ENCODE data around the gene MFAP2.
"Not testable (repeated sequence)": the region's sequence is repeated elsewhere in the genome, so short reads cannot be mapped to it uniquely, and the experiment has no call there.

Gene MFAP2

DNA sequence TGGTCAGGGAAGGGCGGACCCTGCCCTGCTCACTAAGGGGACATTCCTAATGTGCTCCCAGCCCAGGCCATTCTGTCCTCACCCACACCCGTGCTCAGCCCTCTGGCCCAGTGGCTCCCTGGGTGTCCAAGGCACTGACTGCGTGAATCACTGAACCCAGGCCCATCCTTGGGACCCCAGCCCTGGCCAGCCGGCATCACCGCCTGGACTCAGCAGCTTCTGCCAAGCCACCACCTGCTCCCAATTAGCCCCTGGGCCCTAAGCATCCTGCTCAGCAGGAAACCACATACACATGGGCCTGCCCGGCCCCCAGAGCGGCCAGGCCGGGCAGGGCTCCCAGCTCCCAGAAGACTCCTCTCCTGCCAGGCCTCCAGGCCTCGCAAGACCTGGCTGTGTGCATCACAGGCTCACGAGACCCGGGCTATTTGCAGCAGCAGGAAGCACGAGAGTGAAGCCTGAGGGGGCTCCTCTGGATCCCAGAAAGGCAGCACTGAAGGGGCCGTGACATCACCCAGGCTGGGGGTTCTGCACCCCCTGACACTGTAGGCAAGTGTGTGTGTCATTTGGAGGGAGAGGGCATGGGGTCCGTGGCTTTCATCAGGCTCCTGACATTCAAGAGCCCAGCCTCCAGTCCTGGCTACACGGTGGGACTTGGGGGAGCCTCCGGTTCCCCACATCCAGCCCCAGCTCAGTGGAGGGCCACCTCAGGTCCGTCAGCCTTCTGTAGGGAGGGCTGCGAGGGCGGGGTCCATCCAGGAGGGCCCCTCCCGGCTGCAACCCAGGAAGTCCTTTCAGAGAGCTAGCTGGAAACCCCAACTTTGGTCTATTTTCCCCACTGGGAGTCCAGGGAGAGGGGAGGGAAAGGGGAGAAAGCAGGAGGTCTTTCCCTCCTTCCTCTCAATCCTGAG is 1.6 kb downstream of the MFAP2 start:
- DNase-seq = no peak

DNA sequence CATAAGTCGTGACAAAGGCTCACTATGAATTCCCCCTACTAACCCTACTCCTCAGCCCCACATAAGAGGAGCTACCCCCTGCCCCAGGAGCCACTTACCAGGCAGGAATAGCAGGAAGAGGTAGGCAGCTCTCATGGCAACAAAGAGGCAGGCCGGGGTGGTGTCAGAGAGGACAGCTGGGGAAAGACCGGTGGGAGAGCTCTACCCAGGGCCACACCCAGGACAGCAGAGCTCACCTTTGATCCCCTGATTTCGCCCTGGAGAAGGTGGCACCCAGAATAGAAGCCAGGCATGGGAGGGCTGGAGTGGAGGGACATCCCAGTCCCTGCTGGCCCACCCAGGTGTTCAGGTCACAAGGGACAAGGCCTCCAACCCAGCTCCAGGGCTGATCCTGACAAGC is 2.3 kb downstream of the MFAP2 start:
- no peak for DNase-seq

DNA sequence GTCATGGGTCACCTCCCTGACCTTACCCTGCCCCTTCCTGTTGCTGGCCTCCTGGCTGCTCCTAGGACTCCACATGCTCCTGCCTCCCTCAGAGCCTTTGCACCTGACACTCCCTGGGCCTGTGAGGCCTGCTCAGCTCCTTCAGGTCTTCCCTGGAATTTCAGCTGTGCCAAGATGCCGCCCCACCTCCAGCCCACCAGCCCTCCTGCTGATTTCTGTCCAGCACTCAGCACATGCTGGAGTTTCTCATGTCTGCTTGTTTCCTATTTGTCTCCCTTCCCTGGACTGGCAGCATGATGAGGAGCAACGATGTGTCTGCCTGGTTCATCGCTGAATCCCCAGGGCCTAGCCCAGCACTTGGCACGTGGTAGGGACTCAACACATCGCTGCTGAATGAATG is 3.0 kb downstream of the MFAP2 start:
- DNase-seq = no peak

DNA sequence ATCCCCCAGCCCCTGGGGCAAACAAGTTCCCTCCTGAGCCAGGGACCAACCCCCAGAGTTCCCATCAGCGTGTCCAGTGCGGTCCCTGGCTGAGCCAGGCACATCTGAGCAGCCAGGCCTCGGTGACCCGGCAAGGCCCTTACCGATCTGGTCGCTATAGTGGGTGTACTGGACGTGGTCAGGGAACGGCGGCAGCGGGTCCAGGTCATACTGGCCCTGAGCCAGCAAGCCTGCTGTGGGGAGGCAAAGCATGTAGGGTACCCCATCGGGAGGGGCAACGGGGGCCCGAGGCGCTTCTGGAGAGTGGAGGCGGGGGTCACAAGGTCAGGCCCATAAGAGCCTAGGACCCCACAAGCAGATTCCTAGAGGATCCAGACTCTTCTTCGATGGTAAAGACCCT is 3.5 kb downstream of the MFAP2 start:
- DNase-seq = no peak

DNA sequence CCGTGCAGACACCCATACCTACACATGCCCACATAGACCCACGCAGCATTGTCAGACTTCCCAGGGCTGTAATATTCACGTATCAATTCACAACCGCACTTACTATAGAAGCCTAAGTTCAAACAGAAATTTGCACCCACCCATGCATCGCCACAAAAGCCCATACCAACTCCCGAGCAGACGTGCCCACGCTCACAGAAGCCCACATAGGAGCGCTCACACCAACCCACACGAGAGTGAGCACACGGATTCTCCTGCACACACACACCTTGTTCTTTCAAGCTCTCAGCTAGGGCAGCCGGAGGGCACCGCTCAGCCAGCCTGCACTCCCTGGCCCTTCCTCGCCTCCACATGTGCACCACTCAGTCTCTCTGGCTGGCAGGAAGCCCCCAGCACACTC is 4.6 kb downstream of the MFAP2 start:
- DNase-seq = no peak

DNA sequence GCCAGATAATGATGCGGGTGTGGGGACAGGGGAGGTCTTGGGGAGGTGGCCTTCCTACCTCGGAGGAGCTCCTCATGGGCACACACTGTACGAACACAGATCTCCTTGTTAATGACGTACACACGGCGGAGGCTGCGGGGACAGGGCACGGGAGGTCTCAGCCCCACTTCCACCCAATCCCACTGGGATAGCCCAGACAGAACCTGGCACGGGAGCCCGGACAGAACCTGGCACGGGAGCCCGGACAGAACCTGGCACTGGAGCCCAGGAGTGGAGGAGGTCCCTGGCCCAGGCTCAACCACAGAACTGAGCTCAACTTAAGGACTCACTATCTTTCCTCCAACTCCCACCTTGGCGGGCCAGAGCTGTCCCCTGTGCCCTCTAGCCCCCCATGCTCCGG is 5.2 kb downstream of the MFAP2 start:
- DNase-seq = no peak

DNA sequence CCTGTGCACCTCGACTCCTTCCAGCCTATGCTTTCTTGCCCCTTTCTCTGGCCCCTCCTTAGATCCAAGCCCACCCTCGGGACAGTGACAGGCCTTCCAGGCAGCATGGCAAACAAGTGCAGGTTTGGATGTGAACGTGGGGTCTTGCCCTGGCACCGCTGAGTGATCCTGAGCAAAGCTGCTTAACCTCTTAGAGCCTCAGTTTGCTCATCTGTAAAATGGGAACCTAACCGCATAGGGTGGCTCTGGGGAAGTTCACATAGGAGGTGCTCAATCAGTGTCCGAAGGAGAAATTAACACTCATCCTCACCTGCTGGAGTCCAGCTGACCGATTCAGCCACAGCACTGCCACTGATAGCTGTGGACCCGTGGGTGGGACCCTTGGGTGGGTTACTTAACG is 7.2 kb downstream of the MFAP2 start:
- no peak for DNase-seq

DNA sequence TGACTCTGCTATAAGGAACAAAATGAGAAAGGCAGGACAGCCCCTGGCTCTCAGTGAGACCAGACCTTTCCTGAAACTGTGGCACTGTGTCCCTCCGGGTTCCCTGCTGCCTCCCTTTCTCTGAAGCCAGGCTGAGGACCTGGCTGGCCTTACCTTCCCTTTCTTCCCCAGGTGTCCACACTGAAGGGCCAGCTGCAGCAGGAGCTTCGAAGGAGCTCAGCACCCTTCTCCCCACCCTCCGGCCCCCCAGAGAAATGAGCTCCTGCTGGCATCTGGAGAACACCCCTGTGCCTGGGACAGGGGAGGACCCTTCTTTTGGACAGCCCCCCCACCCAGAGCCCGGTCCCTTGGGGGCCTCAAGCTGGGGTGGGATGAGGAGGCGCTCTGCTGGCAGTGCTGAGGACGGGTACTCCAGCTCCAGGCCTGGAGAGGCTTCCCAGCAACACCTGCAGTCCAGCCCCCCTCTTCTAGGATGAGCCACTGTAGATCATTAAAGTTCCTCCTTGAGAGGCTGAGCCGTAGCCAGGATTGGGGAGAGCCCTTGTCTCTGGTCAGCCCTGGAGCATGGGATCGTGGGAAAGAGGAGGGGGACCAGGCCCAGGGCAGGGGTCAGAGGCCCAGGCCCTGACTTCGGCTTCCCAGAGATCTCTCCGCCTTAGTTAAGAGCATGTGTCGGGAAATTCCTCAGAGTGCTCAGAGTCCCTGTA is 8.1 kb downstream of the MFAP2 start:
- DNase-seq = no peak

DNA sequence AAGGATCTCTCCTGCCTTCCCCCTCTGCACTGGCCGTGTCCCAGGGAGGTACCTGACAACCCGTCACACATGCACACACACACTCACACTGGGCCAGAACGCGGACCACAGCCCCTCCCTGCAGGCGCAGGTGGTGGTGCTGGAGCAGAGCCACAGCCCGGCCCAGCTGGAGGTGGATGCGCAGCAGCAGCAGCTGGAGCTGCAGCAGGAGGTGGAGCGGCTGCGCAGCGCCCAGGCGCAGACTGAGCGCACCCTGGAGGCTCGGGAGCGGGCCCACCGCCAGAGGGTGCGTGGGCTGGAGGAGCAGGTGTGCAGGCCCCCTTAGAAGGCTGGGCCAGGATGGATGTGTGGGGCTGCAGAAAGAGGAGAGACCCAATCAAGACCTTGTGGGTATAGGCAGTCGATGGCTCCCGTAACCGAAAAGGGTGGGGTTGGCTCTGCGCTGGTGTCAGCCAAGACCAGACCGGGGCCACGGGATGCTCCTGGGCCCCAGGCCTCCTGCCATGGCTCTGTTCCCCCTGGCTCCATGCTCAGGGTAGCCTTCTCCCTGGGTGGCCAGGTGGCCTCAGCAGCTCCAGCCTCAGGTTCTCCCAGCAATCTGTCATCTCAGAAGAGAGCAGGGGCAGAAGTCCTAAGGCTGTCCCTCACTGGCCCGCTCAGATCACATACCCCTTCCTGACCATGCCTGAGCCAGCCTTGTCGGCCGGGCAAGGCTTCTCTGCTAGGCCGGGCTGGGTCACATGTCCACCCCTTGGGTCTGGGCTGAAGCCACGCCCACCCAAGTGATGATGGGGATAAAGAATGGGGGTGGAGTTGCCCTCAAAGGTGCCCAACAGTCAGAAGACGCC is 8.9 kb downstream of the MFAP2 start:
- DNase-seq = no peak

DNA sequence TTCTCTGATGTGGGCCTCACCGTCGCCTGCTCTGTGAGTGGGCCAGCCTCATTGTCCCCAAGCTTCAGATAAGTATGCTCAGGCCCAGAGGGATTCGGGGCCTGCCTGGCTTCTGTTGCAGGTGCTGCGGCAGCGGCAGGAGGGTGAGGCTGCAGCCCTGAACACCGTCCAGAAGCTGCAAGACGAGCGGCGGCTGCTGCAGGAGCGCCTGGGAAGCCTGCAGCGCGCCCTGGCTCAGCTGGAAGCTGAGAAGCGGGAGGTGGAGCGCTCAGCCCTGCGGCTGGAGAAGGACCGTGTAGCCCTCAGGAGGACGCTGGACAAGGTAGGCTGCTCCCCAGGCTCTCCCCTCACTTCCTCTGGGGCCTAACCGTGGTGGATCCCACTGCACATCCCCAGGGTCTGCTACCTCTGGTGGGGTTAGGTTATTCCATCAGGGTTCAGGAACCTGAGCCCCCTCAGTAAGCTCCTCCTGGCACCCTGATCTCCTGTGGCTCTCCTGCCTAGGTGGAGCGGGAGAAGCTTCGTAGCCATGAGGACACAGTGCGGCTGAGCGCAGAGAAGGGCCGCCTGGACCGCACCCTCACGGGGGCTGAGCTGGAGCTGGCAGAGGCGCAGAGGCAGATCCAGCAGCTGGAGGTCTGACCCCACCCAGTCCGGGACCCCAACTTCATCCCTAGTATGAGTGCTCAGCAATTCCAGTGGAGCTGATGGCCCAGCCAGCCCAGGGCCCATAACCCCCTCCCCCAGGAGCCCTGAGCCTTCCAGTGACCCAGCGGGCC is 10.1 kb downstream of the MFAP2 start:
- no peak for DNase-seq

DNA sequence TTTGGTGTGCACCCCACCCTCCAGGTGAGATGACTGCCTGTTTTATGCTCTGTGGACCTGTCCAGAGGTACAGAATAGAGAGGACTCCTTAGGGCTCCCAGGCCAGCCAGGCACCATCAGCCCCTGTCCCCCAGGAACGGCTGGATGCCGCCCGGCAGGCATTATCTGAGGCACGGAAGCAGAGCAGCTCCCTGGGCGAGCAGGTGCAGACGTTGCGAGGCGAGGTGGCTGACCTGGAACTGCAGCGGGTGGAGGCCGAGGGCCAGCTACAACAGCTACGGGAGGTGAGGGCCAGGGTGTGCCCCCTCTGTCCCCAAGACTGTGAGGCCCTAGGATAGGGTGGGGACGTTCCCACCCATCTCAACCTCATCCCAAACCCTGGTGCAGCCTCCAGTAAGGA is 10.8 kb downstream of the MFAP2 start:
- DNase-seq = no peak

DNA sequence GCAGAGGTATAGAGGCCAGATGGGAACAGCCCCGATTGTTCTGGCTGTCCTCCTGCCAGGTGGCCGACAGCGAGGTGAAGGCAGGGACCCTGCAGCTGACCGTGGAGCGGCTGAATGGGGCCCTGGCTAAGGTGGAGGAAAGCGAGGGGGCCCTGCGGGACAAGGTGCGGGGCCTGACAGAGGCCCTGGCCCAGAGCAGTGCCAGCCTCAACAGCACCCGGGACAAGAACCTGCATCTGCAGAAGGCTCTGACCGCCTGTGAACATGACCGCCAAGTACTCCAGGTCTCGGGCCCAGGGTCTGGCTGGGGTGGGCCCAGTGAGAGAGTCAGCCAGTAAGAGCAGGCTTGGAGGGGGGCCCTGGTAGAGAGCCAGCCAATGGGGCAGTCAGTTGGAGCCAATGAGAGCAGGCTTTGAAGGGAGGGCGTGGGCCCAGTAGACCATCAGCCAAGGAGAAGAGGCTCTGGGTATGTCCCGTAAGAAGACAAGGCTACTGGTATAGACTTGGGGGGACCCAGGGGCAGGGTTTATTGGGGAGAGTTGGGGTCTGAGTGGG is 11.3 kb downstream of the MFAP2 start:
- DNase-seq = no peak

DNA sequence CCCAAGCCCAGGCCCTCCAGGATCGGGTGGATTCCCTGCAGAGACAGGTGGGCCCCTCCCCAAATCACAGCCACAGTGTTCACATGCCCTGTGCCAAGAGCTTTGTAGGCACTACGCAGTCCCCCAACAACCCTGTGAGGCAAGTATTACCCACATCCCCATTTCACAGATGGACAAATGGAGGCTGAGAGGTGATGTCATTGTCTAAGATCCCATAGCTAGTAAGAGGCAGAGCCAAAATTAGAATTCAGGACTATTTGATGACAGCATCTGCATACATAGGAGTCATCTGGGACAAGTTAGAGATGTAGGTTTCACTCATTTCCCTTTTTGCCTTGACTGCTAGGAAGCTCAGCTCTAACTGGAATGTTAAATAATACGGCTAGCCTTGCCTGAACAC is 12.0 kb downstream of the MFAP2 start:
- no peak for DNase-seq

DNA sequence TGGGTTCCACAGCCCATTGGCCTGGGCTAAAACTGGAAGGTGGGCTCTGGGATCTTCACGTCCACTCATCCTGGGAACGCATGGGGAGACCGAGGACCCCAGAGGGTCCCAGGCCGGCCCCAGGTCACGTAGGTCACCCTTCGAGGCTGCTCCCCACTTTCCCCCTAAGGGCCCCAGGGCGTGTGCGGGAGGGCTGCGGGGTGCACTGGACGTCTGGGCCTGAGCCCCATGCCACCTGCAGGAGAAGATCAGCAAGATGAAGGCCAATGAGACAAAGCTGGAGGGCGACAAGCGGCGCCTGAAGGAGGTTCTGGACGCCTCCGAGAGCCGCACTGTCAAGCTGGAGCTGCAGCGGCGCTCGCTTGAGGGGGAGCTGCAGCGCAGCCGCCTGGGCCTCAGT is 12.5 kb downstream of the MFAP2 start:
- no peak for DNase-seq

DNA sequence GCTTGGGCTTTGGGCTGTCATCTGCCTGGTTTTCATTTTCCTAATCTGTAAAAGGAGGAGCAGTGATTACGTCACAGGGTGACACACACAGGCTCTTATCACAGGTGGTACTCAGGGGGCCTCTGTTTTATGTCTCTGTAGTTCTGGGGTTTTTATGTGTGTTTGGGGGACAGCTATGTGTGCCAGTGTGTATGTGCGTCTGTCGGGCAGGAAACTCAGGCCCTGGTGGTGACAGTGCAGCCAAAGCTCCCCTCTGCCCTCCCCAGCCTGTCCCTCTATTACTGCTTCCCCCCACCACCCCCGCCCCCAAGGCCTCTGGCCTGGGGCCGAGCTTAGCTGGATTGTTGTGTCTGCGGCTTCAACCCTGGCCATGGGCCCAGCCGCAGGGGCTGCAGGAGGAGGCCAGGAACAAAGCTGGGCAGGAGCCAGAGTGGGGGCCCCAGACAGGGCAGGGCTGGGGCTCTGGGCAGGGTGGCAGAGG is 13.3 kb downstream of the MFAP2 start:
- DNase-seq = no peak

DNA sequence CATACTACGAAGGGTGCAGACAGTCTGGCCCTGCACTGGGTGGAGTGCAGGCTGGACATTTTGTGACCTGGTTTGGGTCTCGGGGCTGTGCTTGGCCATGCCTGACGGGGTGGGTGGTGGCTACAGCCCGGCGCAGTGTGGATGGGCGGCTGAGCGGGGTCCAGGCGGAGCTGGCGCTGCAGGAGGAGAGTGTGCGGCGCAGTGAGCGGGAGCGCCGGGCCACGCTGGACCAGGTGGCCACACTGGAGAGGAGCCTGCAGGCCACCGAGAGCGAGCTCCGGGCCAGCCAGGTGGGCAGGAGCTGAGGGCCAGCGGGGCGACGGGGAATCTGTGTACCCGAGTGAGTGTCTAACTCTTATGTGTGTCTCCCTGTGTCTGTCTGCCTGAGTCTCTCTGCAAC is 14.1 kb downstream of the MFAP2 start:
- DNase-seq = no peak

DNA sequence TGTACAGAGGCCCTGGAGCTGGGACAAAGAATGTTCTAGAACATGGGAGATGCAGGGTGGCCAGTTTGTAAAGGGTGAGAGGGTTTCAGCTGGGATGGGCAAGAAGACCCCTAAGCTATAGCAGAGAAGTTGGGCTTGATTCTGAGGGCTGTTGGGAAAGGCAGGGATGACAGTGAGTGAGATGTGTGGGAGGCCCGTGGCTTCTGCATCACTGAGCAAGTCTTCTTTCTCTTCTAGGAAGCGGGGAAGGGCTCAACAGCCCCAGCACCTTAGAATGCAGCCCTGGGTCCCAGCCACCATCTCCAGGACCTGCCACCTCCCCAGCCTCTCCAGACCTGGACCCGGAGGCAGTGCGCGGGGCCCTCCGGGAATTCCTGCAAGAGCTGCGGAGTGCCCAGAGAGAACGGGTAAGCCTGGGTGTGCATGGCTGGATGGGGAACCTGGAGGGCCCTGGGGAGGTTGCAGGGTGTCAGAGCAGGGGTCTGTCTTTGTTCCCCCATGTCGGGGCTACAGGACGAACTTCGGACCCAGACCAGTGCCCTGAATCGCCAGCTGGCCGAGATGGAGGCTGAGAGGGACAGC is 14.8 kb downstream of the MFAP2 start:
- no peak for DNase-seq

DNA sequence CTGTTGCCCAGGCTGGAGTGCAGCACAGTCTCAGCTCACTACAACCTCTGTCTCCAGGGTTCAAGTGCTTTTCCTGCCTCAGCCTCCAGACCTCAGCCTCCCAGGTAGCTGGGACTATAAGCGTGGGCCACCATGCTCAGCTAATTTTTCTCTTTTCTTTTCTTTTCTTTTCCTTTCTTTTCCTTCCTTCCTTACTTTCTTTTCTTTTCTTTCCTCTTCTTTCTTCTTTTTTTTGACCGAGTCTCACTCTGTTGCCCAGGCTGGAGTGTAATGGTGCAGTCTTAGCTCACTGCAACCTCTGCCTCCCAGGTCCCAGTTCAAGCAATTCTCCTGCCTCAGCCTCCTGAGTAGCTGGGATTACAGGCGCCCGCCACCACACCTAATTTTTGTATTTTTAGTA is 16.3 kb downstream of the MFAP2 start:
- DNase-seq = not testable (repeated sequence)

DNA sequence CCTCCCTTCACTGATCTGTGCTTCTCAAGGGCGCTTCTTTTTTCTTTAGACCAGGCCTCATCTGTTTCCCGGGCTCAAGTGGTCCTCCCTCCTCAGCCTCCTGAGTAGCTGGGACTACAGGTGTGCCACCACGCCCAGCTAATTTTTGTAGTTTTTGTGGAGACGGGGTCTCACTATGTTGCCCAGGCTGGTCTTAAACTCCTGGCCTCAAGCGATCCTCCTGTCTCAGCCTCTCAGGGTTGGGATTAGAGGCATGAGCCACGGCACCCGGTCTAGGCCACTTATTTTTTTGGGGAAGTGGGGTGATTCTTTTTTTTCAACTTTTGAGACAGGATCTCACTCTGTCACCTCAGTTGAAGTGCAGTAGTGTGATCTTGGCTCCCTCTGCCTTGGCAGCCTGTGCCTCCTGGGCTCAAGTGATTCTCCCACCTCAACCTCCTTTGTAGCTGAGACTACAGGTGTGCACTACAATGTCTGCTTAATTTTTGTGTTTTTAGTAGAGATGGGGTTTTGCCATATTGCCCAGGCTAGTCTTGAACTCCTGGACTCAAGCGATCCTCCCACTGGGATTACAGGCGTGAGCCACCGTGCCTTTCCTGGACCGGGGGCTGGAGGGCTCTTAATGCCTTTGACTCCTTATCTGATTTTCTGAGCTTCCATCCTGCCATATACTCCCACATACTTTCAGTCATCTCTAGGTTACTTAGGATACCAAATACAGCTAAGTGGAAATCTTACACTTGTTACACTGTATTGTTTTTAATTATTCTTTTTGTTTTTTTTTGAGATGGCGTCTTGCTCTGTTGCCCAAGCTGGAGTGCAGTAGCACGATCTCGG is 18.9 kb downstream of the MFAP2 start:
- no peak for DNase-seq

DNA sequence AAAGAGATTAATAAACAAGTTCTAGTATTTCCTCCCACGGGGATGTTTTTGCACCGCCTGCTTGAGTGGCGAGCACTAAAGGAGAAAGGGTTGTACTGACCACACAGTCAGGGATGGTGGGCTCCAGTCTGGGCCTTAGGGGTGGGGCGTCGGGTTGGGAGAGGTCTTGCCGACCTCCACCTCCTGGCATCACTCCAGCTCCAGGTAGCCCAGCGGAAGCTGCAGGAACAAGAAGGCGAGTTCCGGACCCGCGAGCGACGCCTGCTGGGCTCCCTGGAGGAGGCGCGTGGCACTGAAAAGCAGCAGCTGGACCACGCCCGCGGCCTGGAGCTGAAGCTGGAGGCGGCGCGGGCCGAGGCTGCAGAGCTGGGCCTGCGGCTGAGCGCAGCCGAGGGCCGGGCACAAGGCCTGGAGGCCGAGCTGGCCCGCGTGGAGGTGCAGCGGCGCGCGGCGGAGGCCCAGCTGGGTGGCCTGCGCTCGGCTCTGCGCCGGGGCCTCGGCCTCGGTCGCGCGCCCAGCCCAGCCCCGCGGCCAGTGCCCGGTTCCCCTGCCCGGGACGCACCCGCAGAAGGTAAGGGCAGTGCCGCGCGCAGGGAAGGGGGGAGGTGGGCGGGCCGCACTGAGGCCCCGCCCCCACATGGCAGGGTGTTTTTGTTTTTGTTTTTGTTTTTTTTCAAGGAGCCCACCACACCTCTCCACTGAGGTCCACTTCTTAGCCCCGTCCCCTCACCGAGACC is 19.7 kb downstream of the MFAP2 start:
- no peak for DNase-seq

Data from NCI-H1417 treated with DMSO at 0.1 percent for 48 hours (cell line).